H9 (cell line): ENCODE data around the gene DYNC2LI1. TPM values are rescaled to one million over a fixed set of nuclear protein-coding genes. Genes with fewer than 3 reads are reported as not detected.

Experiments
- DNase-seq: peaks from one replicate; pipeline ENCODE4 v3.0.0-alpha.2; 2017
- H2AFZ ChIP-seq: one replicate; pipeline ENCODE4 v1.6.1; 2013; ENCODE audit warnings: mild to moderate bottlenecking, low read length, control low read depth, moderate library complexity
- H2AK5ac ChIP-seq: 2 replicates; pipeline ENCODE4 v1.6.1; 2013; ENCODE audit warnings: low read length, control low read depth, mixed read lengths; ENCODE audit not compliant: insufficient read length
- H2BK120ac ChIP-seq: one replicate; pipeline ENCODE4 v1.6.1; 2013; ENCODE audit warnings: low read depth, mild to moderate bottlenecking, low read length, control low read depth, inconsistent platforms; ENCODE audit not compliant: poor library complexity, severe bottlenecking
- H2BK12ac ChIP-seq: 2 replicates; pipeline ENCODE4 v1.6.1; 2013; ENCODE audit warnings: low read length, control low read depth, mixed read lengths, low read depth; ENCODE audit not compliant: insufficient read length
- H2BK15ac ChIP-seq: 2 replicates; pipeline ENCODE4 v1.6.1; 2013; ENCODE audit warnings: low read depth, low read length, control low read depth
- H2BK20ac ChIP-seq: one replicate; pipeline ENCODE4 v1.6.1; 2013; ENCODE audit warnings: low read depth, mild to moderate bottlenecking, low read length, control low read depth, inconsistent platforms; ENCODE audit not compliant: poor library complexity, severe bottlenecking
- H2BK5ac ChIP-seq: 2 replicates; pipeline ENCODE4 v1.6.1; 2013; ENCODE audit warnings: low read length, control low read depth, mixed read lengths; ENCODE audit not compliant: insufficient read length
- H3K14ac ChIP-seq: 2 replicates; pipeline ENCODE4 v1.6.1; 2013; ENCODE audit warnings: low read length, control low read depth; ENCODE audit not compliant: insufficient read depth
- H3K18ac ChIP-seq: 2 replicates; pipeline ENCODE4 v1.6.1; 2013; ENCODE audit warnings: low read depth, mild to moderate bottlenecking, mixed read lengths, low read length, control low read depth; ENCODE audit not compliant: insufficient read length
- H3K23ac ChIP-seq: 2 replicates; pipeline ENCODE4 v1.6.1; 2013; ENCODE audit warnings: low read length, control low read depth, mixed read lengths, low read depth; ENCODE audit not compliant: insufficient read length
- H3K23me2 ChIP-seq: 2 replicates; pipeline ENCODE4 v1.6.1; 2013; ENCODE audit warnings: low read depth, mild to moderate bottlenecking, mixed read lengths, low read length, control low read depth; ENCODE audit not compliant: insufficient read length, poor library complexity, severe bottlenecking
- H3K27ac ChIP-seq: 2 replicates; pipeline ENCODE4 v1.5.1; 2013; ENCODE audit warnings: low read length, control low read depth, mixed read lengths, low read depth; ENCODE audit not compliant: insufficient read length
- H3K27me3 ChIP-seq: 2 replicates; pipeline ENCODE4 v1.6.1; 2013; ENCODE audit warnings: low read length, control low read depth, inconsistent platforms; ENCODE audit not compliant: insufficient read depth
- H3K4ac ChIP-seq: 2 replicates; pipeline ENCODE4 v1.6.1; 2013; ENCODE audit warnings: low read depth, mild to moderate bottlenecking, control low read depth, inconsistent platforms, low read length, moderate library complexity
- H3K4me1 ChIP-seq: 2 replicates; pipeline ENCODE4 v1.6.1; 2013; ENCODE audit warnings: low read length, control low read depth, inconsistent platforms; ENCODE audit not compliant: insufficient read depth
- H3K4me2 ChIP-seq: 2 replicates; pipeline ENCODE4 v1.6.1; 2013; ENCODE audit warnings: low read length, control low read depth, mixed read lengths; ENCODE audit not compliant: insufficient read length, insufficient read depth
- H3K56ac ChIP-seq: 2 replicates; pipeline ENCODE4 v1.6.1; 2013; ENCODE audit warnings: low read depth, mild to moderate bottlenecking, mixed read lengths, low read length, control low read depth; ENCODE audit not compliant: insufficient read length
- H3K79me1 ChIP-seq: 2 replicates; pipeline ENCODE4 v1.6.1; 2013; ENCODE audit warnings: low read depth, mild to moderate bottlenecking, moderate library complexity, low read length, control low read depth, inconsistent platforms; ENCODE audit not compliant: insufficient read depth, poor library complexity, severe bottlenecking
- H3K79me2 ChIP-seq: 2 replicates; pipeline ENCODE4 v1.6.1; 2013; ENCODE audit warnings: low read length, control low read depth, inconsistent platforms; ENCODE audit not compliant: insufficient read depth
- H3K9ac ChIP-seq: 2 replicates; pipeline ENCODE4 v1.6.1; 2013; ENCODE audit warnings: low read length, control low read depth, mixed read lengths; ENCODE audit not compliant: insufficient read length; ENCODE audit errors: extremely low read depth
- H3K9me3 ChIP-seq: one replicate; pipeline ENCODE4 v1.6.1; 2013; ENCODE audit warnings: low read depth, low read length, inconsistent platforms; ENCODE audit not compliant: control insufficient read depth
- H3T11ph ChIP-seq: one replicate; pipeline ENCODE4 v1.6.1; 2013; ENCODE audit warnings: mild to moderate bottlenecking, low read length, control low read depth, inconsistent platforms
- H4K20me1 ChIP-seq: one replicate; pipeline ENCODE4 v1.6.1; 2013; ENCODE audit not compliant: control insufficient read depth, insufficient read length, insufficient read depth
- H4K5ac ChIP-seq: 2 replicates; pipeline ENCODE4 v1.6.1; 2013; ENCODE audit warnings: low read depth, mild to moderate bottlenecking, mixed read lengths, low read length, control low read depth; ENCODE audit not compliant: insufficient read length
- H4K8ac ChIP-seq: replicated peaks from 2 replicates; pipeline ENCODE4 v1.6.1; 2013; ENCODE audit warnings: low read length, control low read depth, mixed read lengths, low read depth; ENCODE audit not compliant: insufficient read length
- H4K91ac ChIP-seq: 2 replicates; pipeline ENCODE4 v1.6.1; 2013; ENCODE audit warnings: low read depth, mild to moderate bottlenecking, moderate library complexity, mixed read lengths, low read length, control low read depth; ENCODE audit not compliant: insufficient read length
- H3K27ac Mint-ChIP-seq, 3 experiments: 2 replicates in 2 of 3; 3 replicates in 1 of 3; pipeline ENCODE4 v1.8.0; 2020 to 2021; ENCODE audit warnings: mixed read lengths in 3 of 3, mild to moderate bottlenecking in 1 of 3, moderate library complexity in 1 of 3
- H3K27me3 Mint-ChIP-seq: 2 replicates; pipeline ENCODE4 v1.8.0; 2021; ENCODE audit warnings: low read depth, mild to moderate bottlenecking, moderate library complexity, mixed read lengths
- H3K36me3 Mint-ChIP-seq, 3 experiments: 2 replicates in 2 of 3; 3 replicates in 1 of 3; pipeline ENCODE4 v1.8.0; 2020 to 2021; ENCODE audit warnings: low read depth in 3 of 3, mixed read lengths in 3 of 3; ENCODE audit not compliant: insufficient read depth in 1 of 3
- H3K4me1 Mint-ChIP-seq, 2 experiments: 2 replicates each; pipeline ENCODE4 v1.8.0; 2020; ENCODE audit warnings: mixed read lengths in 2 of 2
- H3K4me3 Mint-ChIP-seq, 2 experiments: 2 replicates in 1 of 2; 3 replicates in 1 of 2; pipeline ENCODE4 v1.8.0; 2020 to 2021; ENCODE audit warnings: mild to moderate bottlenecking in 2 of 2, mixed read lengths in 2 of 2, moderate library complexity in 1 of 2
- H3K9me3 Mint-ChIP-seq, 2 experiments: 2 replicates in 1 of 2; 3 replicates in 1 of 2; pipeline ENCODE4 v1.8.0; 2020; ENCODE audit warnings: mild to moderate bottlenecking in 2 of 2, mixed read lengths in 2 of 2, moderate library complexity in 1 of 2
- CTCF ChIP-seq: fragments of 200-600 bp; sonication (generic); conservative IDR thresholded peaks from 3 replicates; pipeline ENCODE4 v1.8.0; 2021; ENCODE audit warnings: antibody characterized with exemption, mild to moderate bottlenecking
- WGBS: extraction: QIAGEN DNeasy Blood & Tissue Kit; methylation state at CpG from one replicate; pipeline ENCODE4 v1.1.7; 2013; ENCODE audit warnings: missing lambda C conversion rate, low lambda C conversion rate, mixed read lengths; ENCODE audit not compliant: insufficient read length; ENCODE audit errors: extremely low coverage; 5-methylcytosine and 5-hydroxymethylcytosine counted together
- total RNA-seq: library from RNA; stranded (reverse); gene quantifications from 2 replicates; pipeline ENCODE4 v1.2.1, GENCODE V29; 2021

DYNC2LI1 gene
- total RNA-seq, 1 experiment from 2014 or later, result 8.5 TPM

- H3K4me3 Mint-ChIP-seq, result no peak overlapping the region
- Histone ChIP-seq H2BK15ac (no peak overlapping the region), H3K23me2 (no peaks in the 10 kb centered on the region), H4K91ac (no peak overlapping the region), H2BK12ac (no peak overlapping the region), H2BK120ac (no peak overlapping the region), H3K23ac (no peak overlapping the region), H3K18ac (no peak overlapping the region), H3K27me3 (no peaks in the 10 kb centered on the region), H3T11ph (no peak overlapping the region), H3K56ac (no peak overlapping the region), H2AFZ (no peak overlapping the region), H3K14ac (no peak overlapping the region; the same call in 1 of the 2 replicates), H3K79me2 (no peaks in the 10 kb centered on the region), H2BK20ac (no peak overlapping the region), H3K4ac (no peak overlapping the region), H3K4me2 (no peak overlapping the region), H4K8ac (no peak overlapping the region), H2BK5ac (no peak overlapping the region), H4K20me1 (no peaks in the 10 kb centered on the region), H4K5ac (no peak overlapping the region), H3K4me1 (no peaks in the 10 kb centered on the region), H2AK5ac (no peak overlapping the region), H3K9ac (no peak overlapping the region), H3K79me1 (no peaks in the 10 kb centered on the region), H3K27ac (no peak overlapping the region), H3K9me3 (no peaks in the 10 kb centered on the region)
- DNase-seq, result no peak
- H3K27me3 Mint-ChIP-seq, result no peaks in the 10 kb centered on the region
- TF ChIP-seq CTCF, result no peak
- no peak overlapping the region for H3K27ac Mint-ChIP-seq
- H3K36me3 Mint-ChIP-seq, result no peaks in the 10 kb centered on the region
- H3K9me3 Mint-ChIP-seq, result no peaks in the 10 kb centered on the region
- no CpG with 5 or more reads among the region's 54 CpGs for WGBS
- H3K4me1 Mint-ChIP-seq, result no peaks in the 10 kb centered on the region
Measured at GRCh38 chr2:43831543-43832294, 57.9 kb downstream of the DYNC2LI1 start.
